Spinal cord (tissue), 10 donors: Measurements from ENCODE around the gene COL21A1. TPM values are rescaled to one million over a fixed set of nuclear protein-coding genes. Genes with fewer than 3 reads are reported as not detected.

Experiments used
- DNase-seq, 6 donors: peaks; one replicate each; pipeline versions ENCODE4 v3.0.0 to v3.0.0-alpha.2; 2013 to 2015; ENCODE audit warnings: low spot score in 6 of 6, low read depth in 4 of 6
- H3K27ac ChIP-seq: one replicate; pipeline ENCODE4 v1.5.1; 2013; ENCODE audit warnings: low read depth, low read length, control low read depth
- H3K27me3 ChIP-seq: one replicate; pipeline ENCODE4 v1.6.1; 2013; ENCODE audit warnings: low read length; ENCODE audit not compliant: control insufficient read depth, insufficient read depth
- H3K36me3 ChIP-seq: one replicate; pipeline ENCODE4 v1.6.1; 2013; ENCODE audit warnings: low read length; ENCODE audit not compliant: control insufficient read depth, insufficient read depth
- H3K4me1 ChIP-seq: one replicate; pipeline ENCODE4 v1.6.1; 2013; ENCODE audit warnings: low read length; ENCODE audit not compliant: control insufficient read depth, insufficient read depth
- H3K4me3 ChIP-seq: one replicate; pipeline ENCODE4 v1.5.1; 2013; ENCODE audit warnings: low read depth, low read length, control low read depth
- H3K9me3 ChIP-seq: one replicate; pipeline ENCODE4 v1.6.1; 2013; ENCODE audit warnings: low read length; ENCODE audit not compliant: control insufficient read depth, insufficient read depth
- WGBS: methylation state at CpG from one replicate; pipeline ENCODE4 v1.1.5; 2013; ENCODE audit warnings: missing lambda C conversion rate; ENCODE audit not compliant: insufficient coverage; 5-methylcytosine and 5-hydroxymethylcytosine counted together
- polyA plus RNA-seq, 2 donors: library from polyadenylated mRNA; unstranded; fragments of 120-200 nt; gene quantifications; one replicate each; pipeline ENCODE4 v1.2.1, GENCODE V29; 2013; ENCODE audit not compliant: insufficient read length in 2 of 2
- total RNA-seq, 2 donors: library from RNA; depleted of rRNA in 1 of 2; stranded (reverse); fragments of 120-200 nt in 1 of 2; fragments of >200 nt in 1 of 2; gene quantifications; one replicate each; pipeline versions ENCODE4 v1.2.3 to v1.2.4, GENCODE V29; 2013 to 2014
- donor health status: healthy.

Gene COL21A1
- total and polyA plus RNA-seq, 4 donors: 9.0 to 51.7 (median 26.2) TPM

DNA sequence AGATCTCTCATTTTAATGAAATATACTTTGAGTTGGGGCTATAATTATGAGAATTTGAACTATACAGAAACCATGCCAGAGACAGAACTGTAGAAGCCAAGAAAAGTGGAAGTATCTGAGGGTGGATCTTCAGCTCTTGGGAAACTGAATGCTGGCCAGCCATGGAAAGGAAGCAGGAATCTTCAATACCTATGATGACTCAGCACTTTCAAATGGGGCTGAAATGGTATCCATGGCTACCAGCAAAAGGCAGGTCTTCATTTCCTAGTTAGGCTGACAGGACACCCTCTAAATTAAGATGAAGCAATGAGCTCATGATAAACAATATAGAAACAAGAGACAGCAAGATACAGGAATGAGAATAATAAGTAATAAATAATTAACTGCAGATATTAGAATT lies 171.3 kb downstream of the COL21A1 start:
- Histone ChIP-seq H3K4me1 (no peaks in the 10 kb centered on the region), H3K27ac (no peak overlapping the region), H3K9me3 (peaks cover 2% of the 10 kb centered on the region), H3K36me3 (no peaks in the 10 kb centered on the region), H3K27me3 (no peaks in the 10 kb centered on the region), H3K4me3 (no peak overlapping the region)
- no peak for DNase-seq

DNA sequence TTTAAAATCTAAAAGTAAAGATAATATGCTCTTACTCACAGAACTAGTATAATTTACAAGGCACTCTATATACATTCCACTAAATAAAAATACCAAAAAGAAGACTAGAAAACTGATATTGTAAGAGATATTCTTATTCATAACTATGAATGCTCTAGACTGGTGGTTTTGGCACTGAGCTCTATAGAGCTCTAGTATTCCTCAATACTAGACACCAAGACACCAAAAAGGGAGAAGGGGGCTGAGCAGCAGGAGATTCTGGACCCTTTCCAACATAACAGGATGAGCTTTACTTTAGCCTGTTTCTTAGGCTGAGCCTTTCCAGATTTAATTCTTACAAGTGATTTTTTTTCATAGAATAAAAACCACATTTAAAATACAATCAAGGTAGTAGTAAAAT lies 173.6 kb downstream of the COL21A1 start:
- Histone ChIP-seq H3K9me3 (peaks cover 2% of the 10 kb centered on the region), H3K36me3 (no peaks in the 10 kb centered on the region), H3K4me1 (no peaks in the 10 kb centered on the region), H3K4me3 (no peak overlapping the region), H3K27me3 (no peaks in the 10 kb centered on the region), H3K27ac (no peak overlapping the region)
- no peak for DNase-seq

DNA sequence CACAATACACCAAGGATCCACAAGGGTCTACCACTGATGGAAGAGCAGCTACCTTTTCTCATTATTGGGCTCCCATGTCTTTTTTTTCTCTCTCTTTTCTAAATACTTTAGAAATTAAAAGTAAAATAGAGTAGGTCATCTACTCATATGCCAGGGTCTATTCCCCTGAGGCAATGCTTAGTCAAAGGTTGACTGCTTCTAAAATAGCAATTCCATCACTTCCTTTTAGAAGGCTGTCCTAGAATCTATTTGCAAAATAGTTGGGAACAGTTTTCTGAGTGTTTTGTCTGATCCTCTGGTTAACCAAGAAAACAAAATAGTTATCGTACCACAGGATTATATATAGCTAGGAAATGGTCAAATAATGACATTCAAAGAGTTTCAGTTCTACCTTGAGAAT lies 174.1 kb downstream of the COL21A1 start:
- Histone ChIP-seq H3K4me3 (no peak overlapping the region), H3K27ac (no peak overlapping the region), H3K4me1 (no peaks in the 10 kb centered on the region), H3K36me3 (no peaks in the 10 kb centered on the region), H3K27me3 (no peaks in the 10 kb centered on the region), H3K9me3 (peaks cover 2% of the 10 kb centered on the region)
- WGBS: no CpG with 5 or more reads among the region's 1 CpG
- no peak for DNase-seq

DNA sequence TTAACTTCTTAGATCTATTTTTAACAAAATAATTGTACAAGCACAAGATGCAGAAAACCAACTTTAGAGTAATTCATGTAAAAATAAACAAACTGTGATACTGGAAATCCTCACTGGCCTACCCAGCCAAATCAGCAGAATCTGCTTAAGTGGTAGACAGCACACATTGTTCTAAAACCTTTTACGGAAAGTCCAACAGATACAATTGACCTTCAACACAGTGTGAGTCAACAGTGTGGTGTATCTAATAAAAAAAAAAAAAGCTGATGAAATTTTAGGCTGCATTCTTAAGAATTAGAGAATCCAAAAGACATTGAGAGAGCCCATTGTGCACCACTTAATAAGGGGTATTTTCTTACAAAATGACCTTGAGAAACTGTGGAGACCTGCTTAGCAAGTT lies 174.5 kb downstream of the COL21A1 start:
- Histone ChIP-seq H3K4me3 (no peak overlapping the region), H3K27me3 (no peaks in the 10 kb centered on the region), H3K9me3 (peaks cover 2% of the 10 kb centered on the region), H3K4me1 (no peaks in the 10 kb centered on the region), H3K36me3 (no peaks in the 10 kb centered on the region), H3K27ac (no peak overlapping the region)
- DNase-seq: no peak
- no CpG with 5 or more reads among the region's 1 CpG for WGBS

DNA sequence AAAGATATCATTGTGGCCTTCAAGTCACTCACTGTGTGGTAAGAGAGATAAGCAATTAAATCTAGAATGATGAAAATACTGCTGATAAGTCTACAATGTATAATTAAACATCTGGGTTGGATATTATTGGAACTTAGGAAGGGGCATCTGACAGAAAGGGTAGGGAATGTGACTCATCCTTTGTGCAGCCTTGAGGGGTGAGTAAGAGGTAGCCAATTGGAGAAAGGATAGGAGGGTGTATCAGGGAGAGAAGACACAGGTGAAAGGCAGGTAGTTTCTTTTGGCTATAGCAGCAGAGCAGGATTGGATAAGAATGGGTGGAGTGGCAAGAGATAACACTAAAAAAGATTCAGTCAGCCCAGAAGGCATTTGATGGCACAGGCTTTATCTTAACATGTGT lies 182.0 kb downstream of the COL21A1 start:
- no peak for DNase-seq
- Histone ChIP-seq H3K4me3 (no peak overlapping the region), H3K36me3 (no peaks in the 10 kb centered on the region), H3K27me3 (no peaks in the 10 kb centered on the region), H3K4me1 (no peaks in the 10 kb centered on the region), H3K27ac (no peak overlapping the region), H3K9me3 (no peaks in the 10 kb centered on the region)

DNA sequence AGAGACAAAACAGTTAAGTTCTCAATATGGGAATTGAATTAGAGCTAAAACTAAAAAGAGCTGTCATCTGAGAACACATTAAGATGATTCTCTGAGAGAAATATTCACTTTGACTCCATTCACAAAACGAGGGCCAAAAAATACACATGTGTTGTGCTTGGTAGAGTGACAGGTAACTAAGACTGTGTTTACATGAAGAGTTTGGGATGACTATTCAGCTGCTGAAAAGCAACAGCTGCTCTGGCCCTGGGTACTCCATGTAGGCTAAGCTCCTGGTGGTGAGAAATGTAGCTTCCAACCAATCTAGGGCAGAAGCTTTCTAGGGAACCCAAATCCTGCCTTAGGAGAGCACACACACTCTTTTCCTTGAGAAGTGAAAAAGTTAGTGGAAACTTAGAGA lies 184.5 kb downstream of the COL21A1 start:
- no peak overlapping the region for H3K27ac ChIP-seq
- no CpG with 5 or more reads among the region's 1 CpG for WGBS
- H3K4me1 ChIP-seq: no peaks in the 10 kb centered on the region
- no peaks in the 10 kb centered on the region for H3K27me3 ChIP-seq
- H3K4me3 ChIP-seq: no peak overlapping the region
- no peaks in the 10 kb centered on the region for H3K9me3 ChIP-seq
- H3K36me3 ChIP-seq: no peaks in the 10 kb centered on the region
- DNase-seq: peak in 2 of 6 donors; percentile 33 to 61

DNA sequence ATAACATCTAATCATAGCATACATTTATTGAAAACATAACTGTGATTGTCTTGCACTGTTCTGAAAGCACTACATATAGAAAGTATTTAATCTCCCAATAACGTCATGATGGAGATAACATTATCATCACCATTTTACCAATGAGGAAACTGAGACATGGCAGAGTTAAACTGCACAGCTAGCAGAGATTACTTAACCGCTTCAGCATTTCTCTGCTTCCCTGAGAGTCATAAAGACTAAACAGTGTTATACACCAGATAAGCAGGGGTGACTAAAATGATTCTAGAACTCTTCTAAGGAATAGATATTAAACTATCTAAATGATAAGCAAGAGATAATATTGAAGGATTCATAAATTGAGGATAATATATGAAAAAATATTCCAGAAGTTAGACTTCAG lies 188.7 kb downstream of the COL21A1 start:
- H3K36me3 ChIP-seq: no peaks in the 10 kb centered on the region
- H3K4me3 ChIP-seq: no peak overlapping the region
- no peak for DNase-seq
- no peak overlapping the region for H3K27ac ChIP-seq
- no peaks in the 10 kb centered on the region for H3K9me3 ChIP-seq
- no CpG with 5 or more reads among the region's 2 CpGs for WGBS
- H3K27me3 ChIP-seq: no peaks in the 10 kb centered on the region
- no peaks in the 10 kb centered on the region for H3K4me1 ChIP-seq

DNA sequence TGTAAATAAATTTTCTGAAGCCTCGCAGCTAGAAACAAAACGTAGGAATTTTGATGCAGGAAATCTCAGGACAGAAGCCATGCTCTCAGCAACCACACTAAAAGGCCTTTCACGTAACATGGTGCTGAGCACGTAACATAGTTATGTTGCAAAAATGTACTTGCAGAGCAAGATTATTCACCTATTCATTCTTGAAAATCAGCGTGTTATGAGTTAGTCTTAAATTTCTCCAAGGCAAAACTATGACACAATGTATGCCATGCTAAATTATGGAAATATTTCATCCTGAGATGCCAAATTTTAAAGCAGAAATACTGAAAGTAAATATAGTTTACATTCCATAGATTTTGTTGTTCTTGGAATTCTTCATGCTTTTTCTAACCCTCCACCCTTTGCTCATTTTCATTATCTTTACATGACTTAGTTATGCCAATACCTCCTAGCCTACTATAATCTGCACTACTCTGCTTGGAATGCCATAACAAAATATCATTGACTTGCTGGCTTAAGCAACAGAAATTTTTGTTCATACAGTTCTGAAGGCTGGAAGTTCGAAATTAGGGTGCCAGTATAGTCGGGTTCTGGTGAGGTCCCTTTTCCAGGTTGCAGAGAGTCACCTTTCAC lies 192.2 kb downstream of the COL21A1 start:
- Histone ChIP-seq H3K27me3 (no peaks in the 10 kb centered on the region), H3K4me1 (no peaks in the 10 kb centered on the region), H3K9me3 (no peaks in the 10 kb centered on the region), H3K36me3 (no peaks in the 10 kb centered on the region), H3K4me3 (no peak overlapping the region), H3K27ac (no peak overlapping the region)
- DNase-seq: no peak
- WGBS: no CpG with 5 or more reads among the region's 7 CpGs

DNA sequence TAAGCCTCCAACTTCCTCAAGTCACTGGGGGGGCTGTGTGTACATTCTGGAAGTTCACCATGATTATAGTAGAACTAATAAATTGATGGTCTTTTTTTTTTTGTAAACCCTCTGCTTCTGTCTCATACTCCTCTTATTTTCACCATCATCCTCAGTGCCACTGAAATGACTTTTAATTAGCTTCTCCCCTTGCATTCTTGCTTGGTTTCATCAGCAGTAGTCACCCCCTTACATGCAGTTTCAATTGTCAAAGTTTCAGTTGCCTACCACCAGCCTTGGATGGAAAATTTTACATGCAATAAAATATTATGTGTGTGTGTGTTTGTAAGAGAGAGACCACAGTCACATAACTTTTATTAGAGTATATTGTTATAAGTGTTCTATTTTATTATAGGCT lies 196.2 kb downstream of the COL21A1 start:
- Histone ChIP-seq H3K9me3 (no peaks in the 10 kb centered on the region), H3K27me3 (no peaks in the 10 kb centered on the region), H3K4me1 (no peaks in the 10 kb centered on the region), H3K4me3 (no peak overlapping the region), H3K27ac (no peak overlapping the region), H3K36me3 (no peaks in the 10 kb centered on the region)
- DNase-seq: no peak

DNA sequence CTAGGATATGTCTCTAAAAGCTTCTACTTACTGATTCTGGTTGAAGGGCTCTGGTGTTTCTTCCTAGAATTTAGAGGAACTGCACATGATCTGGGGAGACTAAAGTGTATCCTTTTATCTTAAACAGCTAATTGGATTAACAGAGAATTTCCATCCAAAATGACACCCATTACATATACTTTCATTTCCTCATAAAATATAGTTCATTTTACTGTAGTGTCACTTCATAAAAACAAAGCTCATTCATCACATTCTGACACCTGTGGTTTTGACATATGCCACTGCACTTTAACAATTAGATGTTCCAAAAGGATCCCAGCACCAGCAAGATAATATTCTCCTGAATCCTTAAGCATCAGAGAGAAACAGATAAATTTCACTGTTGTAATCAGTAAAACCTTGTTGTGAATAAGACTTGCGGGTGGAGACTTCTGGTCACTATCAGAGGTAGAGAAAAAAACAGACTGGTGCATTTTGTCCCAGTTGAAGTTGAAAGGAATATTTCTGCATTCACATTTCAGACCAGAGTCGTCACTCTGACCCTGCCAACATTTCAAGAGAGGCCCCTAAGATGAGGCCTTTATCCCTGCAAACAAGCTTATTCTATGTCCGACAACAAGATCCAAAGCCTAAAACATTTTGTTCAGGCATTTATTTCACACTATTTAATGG lies 196.7 kb downstream of the COL21A1 start:
- no peaks in the 10 kb centered on the region for H3K9me3 ChIP-seq
- no peaks in the 10 kb centered on the region for H3K4me1 ChIP-seq
- no peak for DNase-seq
- H3K36me3 ChIP-seq: no peaks in the 10 kb centered on the region
- no peak overlapping the region for H3K27ac ChIP-seq
- WGBS: 0% methylated on average over 1 of the region's 3 CpGs
- no peaks in the 10 kb centered on the region for H3K27me3 ChIP-seq
- H3K4me3 ChIP-seq: no peak overlapping the region
